ENCODE results near the gene ZRSR2. TPM values are rescaled to one million over a fixed set of nuclear protein-coding genes. Genes with fewer than 3 reads are reported as not detected.

Gene ZRSR2
- total RNA-seq, 1 donor from 2014 or later = 8.5 TPM

GRCh38 chrX:15748841-15749240 is 41.4 kb upstream of the ZRSR2 start:
- H3K4me1 Mint-ChIP-seq (ENCODE audit: low read depth, unreplicated experiment) = no peaks in the 10 kb centered on the region
- H3K27me3 Mint-ChIP-seq (ENCODE audit: unreplicated experiment) = no peaks in the 10 kb centered on the region
- no peak for TF ChIP-seq CTCF (IDR thresholded peaks at IDR 0.05; ENCODE audit: partially characterized antibody, unreplicated experiment)
- no peaks in the 10 kb centered on the region for H3K9me3 Mint-ChIP-seq (ENCODE audit: unreplicated experiment)
- no peak for DNase-seq
- no peak overlapping the region for H3K4me3 Mint-ChIP-seq (ENCODE audit: unreplicated experiment)
- no peaks in the 10 kb centered on the region for H3K36me3 Mint-ChIP-seq (ENCODE audit: unreplicated experiment)
- H3K27ac Mint-ChIP-seq (ENCODE audit: unreplicated experiment) = no peak overlapping the region

GRCh38 chrX:15749642-15750610 is 40.4 kb upstream of the ZRSR2 start:
- DNase-seq = no peak
- H3K36me3 Mint-ChIP-seq (ENCODE audit: unreplicated experiment) = no peaks in the 10 kb centered on the region
- no peaks in the 10 kb centered on the region for H3K27me3 Mint-ChIP-seq (ENCODE audit: unreplicated experiment)
- H3K4me1 Mint-ChIP-seq (ENCODE audit: low read depth, unreplicated experiment) = no peaks in the 10 kb centered on the region
- no peak for TF ChIP-seq CTCF (IDR thresholded peaks at IDR 0.05; ENCODE audit: partially characterized antibody, unreplicated experiment)
- no peak overlapping the region for H3K4me3 Mint-ChIP-seq (ENCODE audit: unreplicated experiment)
- H3K9me3 Mint-ChIP-seq (ENCODE audit: unreplicated experiment) = no peaks in the 10 kb centered on the region
- H3K27ac Mint-ChIP-seq (ENCODE audit: unreplicated experiment) = no peak overlapping the region

- Mint-ChIP-seq H3K4me1 (ENCODE audit: low read depth, unreplicated experiment) (no peaks in the 10 kb centered on the region), H3K27me3 (ENCODE audit: unreplicated experiment) (no peaks in the 10 kb centered on the region), H3K27ac (ENCODE audit: unreplicated experiment) (no peak overlapping the region), H3K9me3 (ENCODE audit: unreplicated experiment) (no peaks in the 10 kb centered on the region), H3K4me3 (ENCODE audit: unreplicated experiment) (no peak overlapping the region), H3K36me3 (ENCODE audit: unreplicated experiment) (no peaks in the 10 kb centered on the region)
- DNase-seq = no peak
- TF ChIP-seq CTCF (IDR thresholded peaks at IDR 0.05; ENCODE audit: partially characterized antibody, unreplicated experiment) = no peak
Measured at GRCh38 chrX:15750611-15751154, 39.6 kb upstream of the ZRSR2 start.

- no peak for DNase-seq
- Mint-ChIP-seq H3K27ac (ENCODE audit: unreplicated experiment) (no peak overlapping the region), H3K4me1 (ENCODE audit: low read depth, unreplicated experiment) (no peaks in the 10 kb centered on the region)
Measured at GRCh38 chrX:15751155-15751819, 39.0 kb upstream of the ZRSR2 start.

More at GRCh38 chrX:15751155-15751819, 39.0 kb upstream of the ZRSR2 start:
- TF ChIP-seq CTCF (IDR thresholded peaks at IDR 0.05; ENCODE audit: partially characterized antibody, unreplicated experiment) = no peak
- no peaks in the 10 kb centered on the region for H3K27me3 Mint-ChIP-seq (ENCODE audit: unreplicated experiment)
- peaks cover under 1% of the 10 kb centered on the region for H3K9me3 Mint-ChIP-seq (ENCODE audit: unreplicated experiment)
- no peak overlapping the region for H3K4me3 Mint-ChIP-seq (ENCODE audit: unreplicated experiment)
- H3K36me3 Mint-ChIP-seq (ENCODE audit: unreplicated experiment) = no peaks in the 10 kb centered on the region
